GM20000 (cell line): ENCODE data around the gene RNF207.

Source experiments
- DNase-seq: peaks from one replicate; pipeline ENCODE4 v3.0.0; 2012; ENCODE audit warnings: low spot score
- TF ChIP-seq, protein P1 (sequence below): IDR thresholded peaks from 2 replicates; pipeline ENCODE4 v1.5.1; 2012; ENCODE audit warnings: mild to moderate bottlenecking, control low read depth; ENCODE audit errors: extremely low read depth, missing control alignments

Gene RNF207

DNA sequence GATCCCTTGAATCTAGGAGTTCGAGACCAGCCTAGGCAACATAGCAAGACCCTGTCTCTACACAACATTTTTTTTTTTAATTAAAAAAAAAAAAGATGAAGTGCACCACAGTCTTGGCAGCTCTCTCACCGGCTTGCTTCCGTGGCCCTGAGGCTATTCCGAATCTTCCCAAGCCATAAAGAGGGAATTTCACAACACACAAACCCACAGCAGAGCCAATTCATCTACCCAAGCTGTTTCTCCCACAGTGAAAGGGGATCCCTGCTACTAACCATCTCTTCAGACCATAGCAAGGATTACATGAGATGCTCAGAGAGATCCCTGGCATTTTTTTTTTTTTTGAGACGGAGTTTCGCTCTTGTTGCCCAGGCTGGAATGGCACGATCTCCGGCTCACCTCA, 17.5 kb upstream of the RNF207 start:
- TF ChIP-seq, protein P1, sequence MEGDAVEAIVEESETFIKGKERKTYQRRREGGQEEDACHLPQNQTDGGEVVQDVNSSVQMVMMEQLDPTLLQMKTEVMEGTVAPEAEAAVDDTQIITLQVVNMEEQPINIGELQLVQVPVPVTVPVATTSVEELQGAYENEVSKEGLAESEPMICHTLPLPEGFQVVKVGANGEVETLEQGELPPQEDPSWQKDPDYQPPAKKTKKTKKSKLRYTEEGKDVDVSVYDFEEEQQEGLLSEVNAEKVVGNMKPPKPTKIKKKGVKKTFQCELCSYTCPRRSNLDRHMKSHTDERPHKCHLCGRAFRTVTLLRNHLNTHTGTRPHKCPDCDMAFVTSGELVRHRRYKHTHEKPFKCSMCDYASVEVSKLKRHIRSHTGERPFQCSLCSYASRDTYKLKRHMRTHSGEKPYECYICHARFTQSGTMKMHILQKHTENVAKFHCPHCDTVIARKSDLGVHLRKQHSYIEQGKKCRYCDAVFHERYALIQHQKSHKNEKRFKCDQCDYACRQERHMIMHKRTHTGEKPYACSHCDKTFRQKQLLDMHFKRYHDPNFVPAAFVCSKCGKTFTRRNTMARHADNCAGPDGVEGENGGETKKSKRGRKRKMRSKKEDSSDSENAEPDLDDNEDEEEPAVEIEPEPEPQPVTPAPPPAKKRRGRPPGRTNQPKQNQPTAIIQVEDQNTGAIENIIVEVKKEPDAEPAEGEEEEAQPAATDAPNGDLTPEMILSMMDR: no peak
- DNase-seq: no peak

DNA sequence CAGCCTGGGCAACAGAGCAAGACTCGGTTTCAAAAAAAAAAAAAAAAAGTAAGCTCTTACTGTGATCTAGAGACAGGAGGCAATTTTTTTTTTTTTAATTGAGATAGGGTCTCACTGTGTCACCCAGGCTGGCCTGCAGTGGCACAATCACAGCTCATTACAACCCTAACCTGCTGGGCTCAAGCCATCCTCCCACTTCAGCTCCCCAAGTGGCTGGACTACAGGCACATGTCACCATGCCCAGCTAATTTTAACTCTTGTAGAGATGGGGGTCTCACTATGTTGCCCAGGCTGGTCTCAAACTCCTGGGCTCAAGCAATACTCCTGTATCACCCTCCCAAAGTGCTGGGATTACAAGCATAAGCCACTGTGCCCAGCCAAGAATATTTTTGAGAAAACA, 14.0 kb upstream of the RNF207 start:
- TF ChIP-seq, protein P1: no peak
- DNase-seq: no peak

DNA sequence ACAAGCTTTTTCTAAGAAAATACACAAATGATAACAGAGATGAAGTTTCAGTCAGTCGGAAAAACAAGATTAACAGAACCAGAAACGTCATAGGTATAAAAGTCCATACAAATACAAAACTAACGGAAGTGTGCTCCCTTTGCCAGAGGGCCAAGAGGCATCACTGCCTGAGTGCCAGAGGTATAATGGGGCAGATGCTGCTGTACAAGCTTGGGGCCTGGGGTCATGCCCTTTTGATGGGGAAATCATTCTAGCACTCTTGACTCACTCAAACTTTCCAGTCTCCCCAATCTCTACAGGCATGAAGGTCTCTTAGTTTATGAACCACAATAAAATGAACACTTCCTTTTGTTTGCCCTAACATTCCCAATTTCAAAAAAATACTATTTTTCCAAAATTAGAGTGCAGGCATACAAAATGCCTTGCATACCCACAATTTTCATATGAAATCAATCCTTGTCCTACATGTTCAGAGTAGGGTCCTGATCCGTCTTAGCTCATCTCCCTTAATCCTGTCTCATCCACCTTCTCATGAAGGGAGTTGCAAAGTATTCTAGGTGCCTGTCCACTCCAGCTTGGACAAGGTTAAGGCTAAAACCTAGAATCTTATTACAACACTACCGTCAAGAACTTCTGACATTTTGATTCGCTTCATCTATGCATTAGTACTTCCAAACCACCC, 8.0 kb upstream of the RNF207 start:
- TF ChIP-seq, protein P1: no peak

DNA sequence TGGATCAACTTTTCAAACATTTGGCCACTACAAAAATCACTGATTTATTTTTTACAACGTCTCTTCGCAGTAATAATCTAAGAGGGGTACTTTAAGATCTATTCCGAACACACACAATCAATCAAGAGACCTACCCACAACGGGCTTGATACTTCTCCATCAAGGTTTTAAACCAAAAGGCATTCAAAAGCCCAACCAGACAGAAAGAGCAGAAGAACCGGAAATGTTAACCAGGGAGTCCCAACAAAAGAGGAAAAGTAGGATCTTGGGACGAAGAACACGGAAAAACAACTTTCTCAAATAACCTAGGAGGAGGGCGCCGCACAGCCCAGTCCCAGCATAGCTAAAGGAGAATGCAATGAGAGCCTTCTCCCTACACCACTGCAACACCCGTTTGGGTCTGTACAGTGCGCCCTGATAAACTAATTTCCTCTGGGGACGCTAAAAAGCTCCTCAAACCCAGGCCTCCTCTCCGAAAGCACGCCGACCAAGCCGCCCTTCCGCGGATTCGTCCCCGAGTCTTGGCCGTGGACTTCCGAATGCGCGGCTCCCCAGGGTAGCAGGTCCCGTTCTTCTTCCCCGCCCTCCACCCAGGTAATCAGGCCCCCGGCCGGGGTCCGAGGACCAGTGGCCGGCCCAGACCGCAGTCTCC, 7.1 kb upstream of the RNF207 start:
- no peak for DNase-seq
- TF ChIP-seq, protein P1: no peak

More for the DNA sequence above, 8.0 kb upstream of the RNF207 start:
- no peak for DNase-seq

DNA sequence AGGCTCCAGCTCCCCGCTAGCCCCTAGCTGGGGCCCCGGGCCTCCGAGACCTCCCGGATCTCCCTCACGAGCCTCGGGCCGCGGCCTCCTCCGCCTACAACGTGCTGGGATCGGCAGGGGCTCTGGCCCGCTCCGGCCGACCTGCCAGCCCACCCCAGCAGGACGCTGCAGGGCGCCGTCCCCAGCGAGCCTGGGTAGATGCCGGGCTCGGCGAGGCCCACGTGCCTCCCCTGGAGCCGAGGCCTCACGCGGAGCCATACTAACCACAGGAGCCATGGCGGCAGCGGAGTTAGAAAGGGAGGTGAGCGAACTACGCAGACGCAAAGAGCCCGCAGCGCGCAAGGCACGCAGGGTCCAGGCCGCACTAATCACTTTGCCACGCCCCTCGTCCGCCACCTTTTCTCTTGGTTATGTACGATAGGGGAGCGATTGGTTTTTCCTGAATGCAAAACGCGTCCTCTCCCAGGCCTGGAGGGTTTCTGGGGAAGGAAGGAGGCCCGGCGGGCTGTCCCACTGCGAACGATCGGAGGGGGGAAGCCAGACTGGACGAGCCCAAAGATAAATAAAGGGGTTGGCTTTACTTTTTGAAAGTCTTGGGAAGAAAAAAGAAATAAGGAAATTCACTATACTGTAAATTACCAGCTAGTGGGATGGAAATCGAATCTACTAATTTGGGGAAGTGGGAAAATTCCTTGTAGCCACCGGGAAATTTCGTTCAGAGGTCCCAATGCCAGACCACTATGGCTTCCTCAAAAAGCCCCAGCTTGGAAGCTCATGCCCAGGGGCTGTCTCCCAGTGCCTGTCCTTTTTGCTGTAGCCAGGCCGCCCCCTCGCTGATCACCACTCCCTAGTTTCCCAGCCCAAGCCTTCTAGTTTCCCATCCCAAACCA, 6.4 kb upstream of the RNF207 start, which contains the start of gene RPL22:
Gene RPL22 (minus strand): TSS at position 298 of the 890 bp plus-strand sequence. CDS start 22 bp downstream, at position 276.
- TF ChIP-seq, protein P1: no peak
- peak; percentile 92 for DNase-seq

DNA sequence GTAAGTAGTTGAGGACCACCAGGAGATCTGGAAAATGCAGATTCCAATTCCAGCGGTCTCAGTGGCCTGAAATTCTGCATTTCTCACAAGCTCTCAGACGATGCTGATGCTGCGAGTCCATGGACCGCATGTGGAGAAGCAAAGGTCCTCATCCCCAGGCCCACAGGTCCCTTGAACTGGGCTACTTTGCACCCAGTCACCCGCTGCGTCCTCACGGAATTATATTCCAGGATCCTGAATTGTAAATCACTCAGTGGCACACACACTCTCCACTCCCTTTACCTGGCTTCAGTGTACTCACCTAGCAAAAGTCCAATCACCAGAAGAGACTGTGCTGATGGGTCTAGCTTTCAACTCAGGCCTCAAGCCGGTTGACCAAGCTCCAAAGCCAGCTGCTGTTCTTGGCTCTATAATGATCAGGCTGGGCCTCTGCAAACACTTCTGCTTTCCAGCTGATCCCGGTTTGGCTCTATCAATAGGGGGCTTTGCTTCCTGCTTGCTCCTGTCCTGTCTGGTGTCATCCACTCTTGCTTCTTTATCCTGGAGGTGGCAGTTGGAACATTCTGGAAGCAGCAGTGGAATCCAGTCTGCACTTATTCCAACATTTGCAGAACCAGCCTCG, 5.6 kb upstream of the RNF207 start:
- TF ChIP-seq, protein P1: no peak
- DNase-seq: no peak

DNA sequence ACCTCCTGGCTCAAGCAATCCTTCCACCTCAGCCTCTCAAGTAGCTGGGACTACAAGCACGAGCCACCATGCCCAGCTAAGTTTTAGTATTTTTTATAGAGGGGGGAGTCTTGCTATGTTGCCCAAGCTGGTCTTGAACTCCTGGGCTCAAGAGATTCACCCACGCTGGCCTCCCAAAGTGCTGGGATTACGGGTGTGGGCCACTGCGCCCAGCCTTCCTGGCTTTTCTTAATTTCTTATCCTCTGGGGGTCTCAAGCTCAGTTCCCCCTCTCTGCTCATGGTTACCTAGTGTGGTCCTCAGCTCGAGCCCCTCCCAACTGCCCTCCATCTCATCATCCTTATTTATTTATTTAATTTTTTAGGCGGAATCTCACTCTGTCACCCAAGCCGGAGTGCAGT, 3.7 kb upstream of the RNF207 start:
- no peak for DNase-seq
- TF ChIP-seq, protein P1: no peak
